SK-N-SH treated with all-trans-retinoic acid at 6 μM for 48 hours (cell line): ENCODE results near the gene TECRL.

ENCODE experiments used
- RARB ChIP-seq: fragments of 250-450 bp; sonication (Bioruptor Pico); IDR thresholded peaks from 2 replicates; pipeline ENCODE4 v1.8.0; 2021; ENCODE audit warnings: mild to moderate bottlenecking, moderate library complexity
- SNAI2 ChIP-seq: fragments of 250-450 bp; sonication (Bioruptor Pico); IDR thresholded peaks from 2 replicates; pipeline ENCODE4 v1.5.0; 2020; ENCODE audit warnings: mild to moderate bottlenecking, moderate library complexity
- ZNF565 ChIP-seq: fragments of 450-650 bp; formaldehyde crosslinking; conservative IDR thresholded peaks from 2 replicates; pipeline ENCODE4 v1.5.0; 2020; ENCODE audit warnings: low read depth, mild to moderate bottlenecking, moderate library complexity
- TF ChIP-seq, protein P1 (sequence below): fragments of 250-450 bp; sonication (Bioruptor Pico); IDR thresholded peaks from 2 replicates; pipeline ENCODE4 v1.5.1; 2020; ENCODE audit warnings: low read depth, mild to moderate bottlenecking, moderate library complexity
- TF ChIP-seq, protein P2 (sequence below): fragments of 250-450 bp; sonication (Bioruptor Pico); IDR thresholded peaks from 2 replicates; pipeline ENCODE4 v1.8.0; 2021; ENCODE audit warnings: low read depth, mild to moderate bottlenecking, moderate library complexity, borderline replicate concordance

DNA sequence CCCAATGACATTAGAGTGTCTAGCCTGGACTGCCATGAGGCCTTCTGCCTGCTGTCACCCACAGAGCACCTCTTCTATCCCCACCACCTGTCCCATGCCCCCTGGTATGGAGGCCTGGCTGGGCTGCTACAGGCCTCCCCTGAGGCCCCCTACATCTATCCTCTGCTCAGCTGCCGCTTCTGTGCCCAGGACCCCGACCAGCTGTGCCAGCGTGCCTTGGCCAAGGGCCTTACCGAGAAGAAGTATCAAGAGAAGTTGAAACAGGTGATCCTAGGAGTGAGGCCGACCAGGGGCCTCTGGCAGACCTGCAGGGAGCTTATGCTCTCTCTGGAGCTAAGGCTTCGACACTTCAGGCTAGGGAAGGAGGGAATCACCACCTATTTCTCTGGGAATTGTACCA is 21.7 kb upstream of the TECRL start:
- TF ChIP-seq, protein P1, sequence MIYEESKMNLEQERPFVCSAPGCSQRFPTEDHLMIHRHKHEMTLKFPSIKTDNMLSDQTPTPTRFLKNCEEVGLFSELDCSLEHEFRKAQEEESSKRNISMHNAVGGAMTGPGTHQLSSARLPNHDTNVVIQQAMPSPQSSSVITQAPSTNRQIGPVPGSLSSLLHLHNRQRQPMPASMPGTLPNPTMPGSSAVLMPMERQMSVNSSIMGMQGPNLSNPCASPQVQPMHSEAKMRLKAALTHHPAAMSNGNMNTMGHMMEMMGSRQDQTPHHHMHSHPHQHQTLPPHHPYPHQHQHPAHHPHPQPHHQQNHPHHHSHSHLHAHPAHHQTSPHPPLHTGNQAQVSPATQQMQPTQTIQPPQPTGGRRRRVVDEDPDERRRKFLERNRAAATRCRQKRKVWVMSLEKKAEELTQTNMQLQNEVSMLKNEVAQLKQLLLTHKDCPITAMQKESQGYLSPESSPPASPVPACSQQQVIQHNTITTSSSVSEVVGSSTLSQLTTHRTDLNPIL (CRISPR knock-in tag), result no peak
- no peak for TF ChIP-seq RARB (CRISPR knock-in tag)
- TF ChIP-seq, protein P2, sequence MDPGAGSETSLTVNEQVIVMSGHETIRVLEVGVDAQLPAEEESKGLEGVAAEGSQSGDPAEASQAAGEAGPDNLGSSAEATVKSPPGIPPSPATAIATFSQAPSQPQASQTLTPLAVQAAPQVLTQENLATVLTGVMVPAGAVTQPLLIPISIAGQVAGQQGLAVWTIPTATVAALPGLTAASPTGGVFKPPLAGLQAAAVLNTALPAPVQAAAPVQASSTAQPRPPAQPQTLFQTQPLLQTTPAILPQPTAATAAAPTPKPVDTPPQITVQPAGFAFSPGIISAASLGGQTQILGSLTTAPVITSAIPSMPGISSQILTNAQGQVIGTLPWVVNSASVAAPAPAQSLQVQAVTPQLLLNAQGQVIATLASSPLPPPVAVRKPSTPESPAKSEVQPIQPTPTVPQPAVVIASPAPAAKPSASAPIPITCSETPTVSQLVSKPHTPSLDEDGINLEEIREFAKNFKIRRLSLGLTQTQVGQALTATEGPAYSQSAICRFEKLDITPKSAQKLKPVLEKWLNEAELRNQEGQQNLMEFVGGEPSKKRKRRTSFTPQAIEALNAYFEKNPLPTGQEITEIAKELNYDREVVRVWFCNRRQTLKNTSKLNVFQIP, result no peak
- no peak for TF ChIP-seq ZNF565 (CRISPR knock-in tag)
- no peak for TF ChIP-seq SNAI2 (CRISPR knock-in tag)
